NCI-H2196 (cell line): ENCODE results near the gene CIAO2A.

ENCODE experiments used
- DNase-seq: peaks from one replicate; lab custom pipeline; 2025; ENCODE audit not compliant: unreplicated experiment; lab: John Stamatoyannopoulos, UW

CIAO2A gene

GRCh38 chr15:64045101-64045435, 48.6 kb downstream of the CIAO2A start:
- DNase-seq = no peak

- DNase-seq = no peak
These were observed 49.1 kb downstream of the CIAO2A start for GRCh38 chr15:64044300-64045100.

GRCh38 chr15:64038878-64039610, 54.6 kb downstream of the CIAO2A start:
- DNase-seq = no peak

DNA sequence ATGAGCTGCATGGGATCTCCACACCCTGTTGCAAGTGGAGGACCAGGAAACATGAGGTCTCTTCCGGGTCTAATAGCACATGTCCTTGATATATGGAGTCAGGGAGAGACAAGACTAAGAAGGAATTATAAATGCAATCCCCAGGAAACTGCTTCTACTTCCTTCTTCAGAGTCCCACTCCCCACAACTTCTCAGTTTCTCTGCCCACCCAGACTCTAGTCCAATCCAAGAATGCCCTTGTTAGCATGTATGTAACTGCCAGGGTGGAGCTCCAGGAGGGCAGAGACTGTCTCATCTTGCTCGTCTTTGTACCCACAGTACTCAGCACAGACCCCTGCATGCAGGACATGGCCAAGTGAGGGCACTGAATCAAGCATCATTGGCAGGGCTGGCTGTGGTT, 55.7 kb downstream of the CIAO2A start:
- no peak for DNase-seq

GRCh38 chr15:64037116-64037515, 56.5 kb downstream of the CIAO2A start:
- DNase-seq = no peak

DNA sequence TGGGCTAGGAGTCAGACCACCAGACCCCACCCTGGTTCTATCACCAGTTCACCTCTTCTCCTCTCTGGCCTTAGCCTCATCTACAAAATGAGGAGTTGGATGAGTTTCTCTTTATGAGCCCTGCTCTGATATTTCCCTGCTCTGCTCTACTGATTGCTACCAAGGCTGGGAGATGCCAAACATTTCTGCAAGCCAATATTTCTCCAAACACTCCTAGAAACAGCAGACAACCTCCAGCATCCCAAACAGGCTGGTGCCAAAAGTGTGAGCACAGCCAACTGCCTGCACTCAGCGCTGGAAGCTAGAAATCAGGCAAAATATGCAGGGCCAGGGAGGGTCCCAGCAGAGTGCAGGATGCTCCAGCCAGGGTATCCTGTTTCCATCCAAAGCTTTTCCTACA, 58.1 kb downstream of the CIAO2A start:
- DNase-seq = no peak

- no peak for DNase-seq
These were observed 59.1 kb downstream of the CIAO2A start for GRCh38 chr15:64034519-64034918.

GRCh38 chr15:64032329-64032728, 61.3 kb downstream of the CIAO2A start:
- DNase-seq = no peak

- no peak for DNase-seq
These were observed 63.5 kb downstream of the CIAO2A start for GRCh38 chr15:64030123-64030522.

GRCh38 chr15:64029633-64030032, 64.0 kb downstream of the CIAO2A start:
- no peak for DNase-seq

GRCh38 chr15:64029110-64029509, 64.5 kb downstream of the CIAO2A start:
- DNase-seq = no peak

GRCh38 chr15:64026591-64026990, 67.0 kb downstream of the CIAO2A start:
- DNase-seq = no peak

GRCh38 chr15:64024172-64025050, 69.2 kb downstream of the CIAO2A start:
- no peak for DNase-seq

DNA sequence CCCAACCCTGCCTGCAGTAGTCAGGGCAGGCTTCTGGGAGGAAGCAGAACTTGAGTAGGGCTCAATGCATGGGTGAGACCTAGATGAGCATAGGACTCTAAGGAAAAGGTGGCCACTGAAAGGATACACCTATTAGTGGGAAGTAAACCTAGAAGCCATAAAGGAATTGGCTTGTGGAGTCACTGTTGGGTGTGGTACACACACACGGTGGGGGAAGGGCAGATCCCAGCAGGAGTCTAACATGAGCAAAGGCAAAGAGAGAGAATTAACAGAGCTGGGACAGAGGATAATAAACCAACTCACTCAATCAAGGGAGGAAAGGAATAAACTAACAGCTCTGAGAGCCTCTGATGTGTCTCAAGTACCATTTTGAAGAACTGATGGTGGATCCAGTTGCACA, 70.4 kb downstream of the CIAO2A start:
- DNase-seq = no peak

DNA sequence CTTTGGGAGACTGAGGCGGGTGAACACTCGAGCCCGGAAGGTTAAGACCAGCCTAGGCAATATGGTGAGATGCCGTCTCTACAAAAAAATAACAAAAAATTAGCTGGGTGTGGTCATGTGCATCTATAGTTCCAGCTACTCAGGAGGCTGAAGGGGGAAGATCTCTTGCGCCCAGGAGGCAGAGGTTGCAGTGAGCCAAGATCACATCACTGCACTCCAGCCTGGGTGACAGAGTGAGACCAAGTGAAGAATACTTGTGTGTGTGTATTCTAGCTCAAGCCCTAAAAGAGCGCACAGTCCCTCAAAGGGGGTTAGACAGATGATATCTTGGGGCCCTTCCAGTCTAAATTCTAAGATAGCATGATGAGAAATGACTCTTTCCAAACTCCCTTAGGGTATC, 71.1 kb downstream of the CIAO2A start:
- no peak for DNase-seq
